T-helper 17 cell (primary cell): Measurements from ENCODE around the gene CHRNB4. TPM values are rescaled to one million over a fixed set of nuclear protein-coding genes. Genes with fewer than 3 reads are reported as not detected.

Experiments used
- ATAC-seq: fragments of 150-1000 bp; cut with Tn5 transposase; 2 replicates; pipeline ENCODE4 v1.10.0; 2021; ENCODE audit warnings: mild to moderate bottlenecking, moderate library complexity
- DNase-seq, 3 donors: peaks; one replicate each; pipeline versions ENCODE4 v3.0.0 to v3.0.0-alpha.2; 2020 to 2021
- H3K9me3 ChIP-seq: one replicate; pipeline ENCODE4 v1.7.0; 2013; ENCODE audit warnings: low read length, mild to moderate bottlenecking; ENCODE audit not compliant: control insufficient read depth, poor library complexity, severe bottlenecking
- H3K27ac Mint-ChIP-seq: one replicate; pipeline ENCODE4 v1.8.0; 2022; ENCODE audit warnings: mild to moderate bottlenecking, moderate library complexity, mixed read lengths
- H3K27me3 Mint-ChIP-seq: one replicate; pipeline ENCODE4 v1.8.0; 2022; ENCODE audit warnings: mixed read lengths
- H3K36me3 Mint-ChIP-seq: one replicate; pipeline ENCODE4 v1.8.0; 2022; ENCODE audit warnings: low read depth, mixed read lengths
- H3K4me1 Mint-ChIP-seq: one replicate; pipeline ENCODE4 v1.8.0; 2022; ENCODE audit warnings: mild to moderate bottlenecking, mixed read lengths
- H3K4me3 Mint-ChIP-seq: one replicate; pipeline ENCODE4 v1.8.0; 2022; ENCODE audit warnings: mild to moderate bottlenecking, moderate library complexity, mixed read lengths
- total RNA-seq, 4 donors: library from RNA in 2 of 4; stranded (reverse) in 2 of 4; gene quantifications; one replicate each; pipeline ENCODE4 v1.2.3 and lab custom pipeline; 2022 to 2026

The CHRNB4 gene
- total RNA-seq, 2 donors from 2014 or later: not detected

GRCh38 chr15:78658823-78659222, 17.8 kb upstream of the CHRNB4 start:
- H3K4me1 Mint-ChIP-seq: no peaks in the 10 kb centered on the region
- ATAC-seq: no peak
- no peak overlapping the region for H3K27ac Mint-ChIP-seq
- no peak for DNase-seq
- no peaks in the 10 kb centered on the region for H3K36me3 Mint-ChIP-seq
- no peak overlapping the region for H3K4me3 Mint-ChIP-seq
- peaks cover 28% of the 10 kb centered on the region for H3K27me3 Mint-ChIP-seq
- no peaks in the 10 kb centered on the region for H3K9me3 ChIP-seq

DNA sequence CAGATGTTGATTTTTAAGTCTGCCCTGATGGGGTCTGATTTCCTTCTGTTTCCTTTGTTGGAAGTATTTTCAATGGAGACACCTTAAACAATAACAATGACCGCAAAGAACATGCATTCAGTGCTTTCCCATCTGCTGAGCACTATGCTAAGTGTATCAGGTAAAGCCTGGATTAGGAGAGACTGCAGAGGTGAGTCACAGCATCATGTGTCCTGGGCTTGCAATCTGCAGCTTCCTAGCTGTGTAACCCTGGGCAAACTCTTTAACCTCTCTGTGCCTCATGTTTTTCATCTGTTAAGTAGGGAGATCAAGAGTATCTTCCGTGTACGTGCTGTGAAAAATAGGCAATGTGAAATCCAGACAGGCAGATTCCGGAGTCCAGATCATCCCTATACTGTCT, 13.3 kb upstream of the CHRNB4 start:
- peak overlapping the region; percentile 59 for H3K27ac Mint-ChIP-seq
- peaks cover 34% of the 10 kb centered on the region for H3K27me3 Mint-ChIP-seq
- no peak for DNase-seq
- no peak for ATAC-seq
- no peaks in the 10 kb centered on the region for H3K4me1 Mint-ChIP-seq
- H3K4me3 Mint-ChIP-seq: no peak overlapping the region
- H3K36me3 Mint-ChIP-seq: no peaks in the 10 kb centered on the region
- no peaks in the 10 kb centered on the region for H3K9me3 ChIP-seq

DNA sequence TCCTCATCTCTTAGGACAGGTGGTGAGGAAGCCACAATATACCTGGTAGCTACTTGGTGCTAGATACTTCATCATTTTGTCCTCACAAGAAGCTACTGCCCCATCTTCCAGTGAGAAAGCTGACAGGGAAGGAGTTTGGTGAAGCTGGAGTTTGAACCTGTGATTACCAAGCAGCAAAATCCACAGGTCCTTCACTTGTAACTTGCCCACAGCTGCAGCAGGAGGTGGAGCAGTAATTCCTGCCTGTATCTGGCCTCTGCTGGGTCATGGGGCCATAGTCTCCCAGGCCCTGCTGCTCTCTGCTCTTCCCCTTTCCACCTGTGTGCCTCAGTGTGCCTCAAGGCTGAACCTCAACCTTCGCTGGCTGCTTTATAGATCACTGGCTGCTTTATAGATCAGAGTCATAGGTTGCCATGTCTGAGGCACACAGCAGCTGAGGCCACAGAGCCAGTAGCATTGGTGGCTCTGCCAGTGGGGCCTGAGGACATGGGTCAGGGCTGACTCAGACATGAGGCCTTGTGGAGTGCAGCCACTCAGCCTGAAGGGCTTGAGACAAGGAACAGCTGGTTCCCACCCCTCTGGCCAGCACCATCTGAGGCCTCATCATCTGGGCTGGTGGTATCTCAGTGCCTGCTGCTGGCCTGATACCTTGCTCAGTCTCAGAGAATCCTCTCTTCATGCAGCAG, 11.1 kb upstream of the CHRNB4 start:
- DNase-seq (no peak), ATAC-seq (no peak)
- no peaks in the 10 kb centered on the region for H3K36me3 Mint-ChIP-seq
- no peak overlapping the region for H3K27ac Mint-ChIP-seq
- H3K4me3 Mint-ChIP-seq: no peak overlapping the region
- H3K27me3 Mint-ChIP-seq: peaks cover 28% of the 10 kb centered on the region
- no peaks in the 10 kb centered on the region for H3K4me1 Mint-ChIP-seq
- no peaks in the 10 kb centered on the region for H3K9me3 ChIP-seq

DNA sequence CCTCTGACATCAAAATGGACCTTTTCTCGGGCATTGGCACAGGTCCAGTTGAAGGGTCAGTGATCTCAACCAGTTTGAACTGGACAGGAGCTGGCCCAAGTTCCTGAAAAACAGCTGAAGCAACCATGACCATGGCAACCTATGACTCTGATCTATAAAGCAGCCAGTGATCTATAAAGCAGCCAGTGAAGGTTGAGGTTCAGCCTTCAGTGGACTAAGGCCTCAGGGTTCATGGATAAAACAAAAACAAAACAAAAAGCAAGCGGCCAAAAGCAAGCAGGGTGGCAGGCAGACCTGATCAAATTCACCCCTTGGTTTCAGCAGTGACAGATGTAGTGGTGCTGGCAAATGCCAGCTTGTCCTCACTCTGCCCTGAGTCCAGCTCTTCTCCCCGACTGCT, 10.0 kb upstream of the CHRNB4 start:
- Mint-ChIP-seq H3K27ac (no peak overlapping the region), H3K4me3 (no peak overlapping the region), H3K27me3 (peaks cover 31% of the 10 kb centered on the region), H3K4me1 (no peaks in the 10 kb centered on the region), H3K36me3 (no peaks in the 10 kb centered on the region)
- H3K9me3 ChIP-seq: no peaks in the 10 kb centered on the region
- DNase-seq: no peak
- no peak for ATAC-seq

DNA sequence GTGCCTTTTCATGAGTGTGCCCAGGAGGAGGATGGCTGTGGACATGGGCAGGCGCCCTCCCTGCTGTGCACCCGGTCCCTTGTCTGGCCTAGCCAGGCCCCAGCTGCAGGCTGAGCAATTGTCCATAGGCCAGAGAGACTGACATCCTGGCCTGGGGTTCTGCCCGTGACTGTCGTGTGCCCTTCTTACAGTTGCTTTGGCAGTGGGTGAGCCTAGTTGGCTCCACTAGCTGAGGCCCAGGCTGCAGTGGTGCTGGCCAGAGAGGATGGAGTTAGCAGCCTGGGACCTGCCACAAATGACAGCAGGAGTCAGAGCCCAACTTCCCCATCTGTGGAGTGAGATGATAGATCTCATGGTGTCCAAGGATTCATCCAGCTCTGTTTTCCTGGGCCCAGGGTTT, 9.0 kb upstream of the CHRNB4 start:
- Mint-ChIP-seq H3K27me3 (peaks cover 30% of the 10 kb centered on the region), H3K4me1 (no peaks in the 10 kb centered on the region), H3K36me3 (no peaks in the 10 kb centered on the region), H3K4me3 (no peak overlapping the region), H3K27ac (peak overlapping the region; percentile 34)
- no peak for DNase-seq
- no peaks in the 10 kb centered on the region for H3K9me3 ChIP-seq
- no peak for ATAC-seq

GRCh38 chr15:78645009-78645408, 4.0 kb upstream of the CHRNB4 start:
- DNase-seq: no peak
- ATAC-seq: no peak
- Mint-ChIP-seq H3K4me3 (no peak overlapping the region), H3K27ac (no peak overlapping the region), H3K36me3 (no peaks in the 10 kb centered on the region), H3K27me3 (peaks cover 23% of the 10 kb centered on the region), H3K4me1 (peaks cover 10% of the 10 kb centered on the region)
- H3K9me3 ChIP-seq: no peaks in the 10 kb centered on the region

GRCh38 chr15:78642331-78642730, 1.3 kb upstream of the CHRNB4 start:
- Mint-ChIP-seq H3K27ac (no peak overlapping the region), H3K36me3 (no peaks in the 10 kb centered on the region), H3K4me3 (no peak overlapping the region), H3K4me1 (peaks cover 10% of the 10 kb centered on the region), H3K27me3 (peaks cover 38% of the 10 kb centered on the region)
- no peaks in the 10 kb centered on the region for H3K9me3 ChIP-seq
- no peak for DNase-seq
- ATAC-seq: no peak

DNA sequence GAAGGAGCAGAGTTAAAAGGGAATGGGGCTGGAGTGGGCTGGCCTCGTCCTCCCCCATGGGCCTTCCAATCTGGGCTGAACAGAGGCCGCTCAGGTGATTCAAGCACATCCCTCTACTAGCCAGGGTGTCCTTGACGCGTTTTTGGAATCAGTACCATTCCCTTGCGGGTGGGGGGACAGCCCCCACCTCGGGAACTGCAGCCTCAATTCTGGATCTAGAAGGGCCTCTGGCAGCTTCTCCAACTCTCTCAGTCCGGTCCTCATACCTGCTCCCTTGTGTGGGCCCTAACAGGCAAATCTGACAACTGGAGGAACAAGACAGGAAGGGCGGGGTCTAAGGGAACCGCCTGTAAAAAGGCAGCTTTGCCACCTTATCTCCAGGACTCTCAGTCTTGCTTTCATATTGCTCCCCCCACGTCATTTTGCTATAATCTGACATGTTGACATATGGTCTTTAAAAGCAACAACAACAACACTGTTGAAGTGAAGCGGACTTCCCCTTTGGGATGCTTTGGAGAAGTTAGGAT, 802 bp upstream of the CHRNB4 start:
- Mint-ChIP-seq H3K4me1 (peaks cover 13% of the 10 kb centered on the region), H3K27ac (no peak overlapping the region), H3K27me3 (peaks cover 43% of the 10 kb centered on the region), H3K4me3 (peak overlapping the region; percentile 79), H3K36me3 (no peaks in the 10 kb centered on the region)
- DNase-seq: no peak
- ATAC-seq: no peak
- no peaks in the 10 kb centered on the region for H3K9me3 ChIP-seq

- Mint-ChIP-seq H3K27me3 (peaks cover 50% of the 10 kb centered on the region), H3K36me3 (peaks cover 4% of the 10 kb centered on the region), H3K4me3 (peak overlapping the region; percentile 79), H3K4me1 (peaks cover 13% of the 10 kb centered on the region), H3K27ac (no peak overlapping the region)
- H3K9me3 ChIP-seq: no peaks in the 10 kb centered on the region
- DNase-seq: no peak
- ATAC-seq: no peak
Measured at GRCh38 chr15:78640527-78641101, 396 bp downstream of the CHRNB4 start.

- no peak overlapping the region for H3K27ac Mint-ChIP-seq
Measured at GRCh38 chr15:78638658-78639314, 2.2 kb downstream of the CHRNB4 start.

DNA sequence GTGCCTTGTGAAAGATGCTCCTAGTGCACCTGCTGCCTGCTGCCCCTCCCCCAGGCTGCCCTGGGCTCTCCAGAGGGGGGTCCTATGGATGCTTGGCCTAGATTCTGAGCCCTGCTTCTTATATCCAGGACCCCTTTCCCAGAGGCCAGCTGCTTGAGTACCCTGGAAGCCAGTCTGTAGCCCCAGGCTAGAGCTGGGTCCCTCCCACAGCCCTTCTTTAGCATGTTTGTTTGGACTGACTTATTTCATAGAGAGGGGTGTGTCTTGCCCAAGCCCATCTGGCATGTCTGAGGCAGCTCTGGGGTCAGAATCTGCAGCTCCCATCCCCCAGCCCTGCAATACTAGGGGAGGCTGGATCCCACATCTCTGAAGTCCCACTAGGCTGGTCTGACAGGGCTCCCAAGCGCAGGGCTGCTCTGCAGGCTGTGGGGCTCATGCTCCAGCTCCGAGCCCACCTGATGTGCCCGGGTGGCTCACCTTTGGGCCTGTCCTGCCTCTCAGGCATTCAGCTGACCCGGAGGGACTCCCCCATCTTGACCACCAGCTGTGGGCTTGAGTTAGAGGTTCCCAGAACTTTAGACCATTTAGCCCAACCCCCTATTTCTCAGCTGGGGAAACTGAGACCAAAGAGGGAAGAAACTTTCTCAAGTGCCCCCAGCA, 3.1 kb downstream of the CHRNB4 start:
- H3K27me3 Mint-ChIP-seq: peaks cover 50% of the 10 kb centered on the region
- peaks cover 4% of the 10 kb centered on the region for H3K36me3 Mint-ChIP-seq
- ATAC-seq (no peak), DNase-seq (no peak)
- no peak overlapping the region for H3K27ac Mint-ChIP-seq
- peaks cover 13% of the 10 kb centered on the region for H3K4me1 Mint-ChIP-seq
- no peaks in the 10 kb centered on the region for H3K9me3 ChIP-seq
- no peak overlapping the region for H3K4me3 Mint-ChIP-seq

More at GRCh38 chr15:78638658-78639314, 2.2 kb downstream of the CHRNB4 start:
- DNase-seq (peak in 1 of 3 donors; percentile 17), ATAC-seq (peak; percentile 33)
- H3K9me3 ChIP-seq: no peaks in the 10 kb centered on the region
- H3K4me3 Mint-ChIP-seq: no peak overlapping the region
- peaks cover 4% of the 10 kb centered on the region for H3K36me3 Mint-ChIP-seq
- H3K4me1 Mint-ChIP-seq: peaks cover 13% of the 10 kb centered on the region
- peaks cover 50% of the 10 kb centered on the region for H3K27me3 Mint-ChIP-seq

- no peak for ATAC-seq
- Mint-ChIP-seq H3K4me1 (peaks cover 6% of the 10 kb centered on the region), H3K36me3 (peaks cover 4% of the 10 kb centered on the region), H3K27ac (no peak overlapping the region), H3K4me3 (no peak overlapping the region), H3K27me3 (peaks cover 46% of the 10 kb centered on the region)
- DNase-seq: no peak
- no peaks in the 10 kb centered on the region for H3K9me3 ChIP-seq
Measured at GRCh38 chr15:78636378-78636859, 4.6 kb downstream of the CHRNB4 start.

DNA sequence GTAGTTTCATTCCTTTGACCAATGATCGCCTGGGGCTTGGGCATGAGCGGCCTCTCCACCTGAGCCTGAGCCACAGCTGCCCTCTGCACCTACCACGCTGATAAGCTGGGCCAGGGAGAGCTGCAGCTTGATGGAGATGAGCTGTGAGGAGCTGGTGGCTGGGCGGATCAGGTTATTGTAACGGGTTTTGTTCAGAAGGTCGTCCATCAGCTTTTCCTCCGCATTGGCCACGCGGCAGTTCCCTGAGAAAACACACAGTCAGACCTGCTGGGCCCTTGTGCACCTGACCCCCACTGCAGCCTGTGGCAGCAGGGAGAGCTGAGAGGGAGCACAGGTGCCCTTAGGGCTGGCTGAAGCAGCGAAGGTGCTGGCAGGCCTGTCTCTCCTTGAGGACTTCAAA, 5.7 kb downstream of the CHRNB4 start:
- Mint-ChIP-seq H3K4me1 (peaks cover 3% of the 10 kb centered on the region), H3K27ac (no peak overlapping the region), H3K27me3 (peaks cover 44% of the 10 kb centered on the region), H3K36me3 (peaks cover 4% of the 10 kb centered on the region), H3K4me3 (no peak overlapping the region)
- DNase-seq (no peak), ATAC-seq (no peak)
- H3K9me3 ChIP-seq: no peaks in the 10 kb centered on the region
